ENCODE results near the gene NEK9. TPM values are rescaled to one million over a fixed set of nuclear protein-coding genes. Genes with fewer than 3 reads are reported as not detected.

The NEK9 gene
- total and polyA plus RNA-seq, 9 of the 15 experiments (the other 6 are each of a cell fraction or from before 2014, with no cell fraction given), result 2.8 to 39.6 (median 19.8) TPM

GRCh38 chr14:75090353-75090752 is 36.5 kb downstream of the NEK9 start (continued):
- TF ChIP-seq ZBTB33 (CRISPR knock-in tag; IDR thresholded peaks at IDR 0.05), result no peak

- no peak overlapping the region for H3K27ac ChIP-seq (ENCODE audit: extremely low read depth, low read depth, low read length)
- H3K4me2 ChIP-seq (ENCODE audit: insufficient read depth, low read length), result no peak overlapping the region
- H3K4me1 ChIP-seq (replicated peaks in 1 of 2; ENCODE audit: control insufficient read depth in 2 of 2, insufficient read depth in 2 of 2, low read length in 2 of 2), result no peaks in the 10 kb centered on the region
- DNase-seq (ENCODE audit: extremely low read depth in 1 of 4, low spot score in 3 of 4) (peak; percentile 33 to 63 (median 37)), ATAC-seq (peak; percentile 85), FAIRE-seq (peak; percentile 75)
- H3K9ac ChIP-seq (ENCODE audit: insufficient read depth in 1 of 2, low read depth in 2 of 2, low read length in 2 of 2), result no peak overlapping the region
- CTCF ChIA-PET (ENCODE audit: low intra/inter-chr PET ratio), result interaction anchor here (1.4 to 2.3 kb wide), 4 partner anchors 142 to 228 kb away, joined by 4 to 23 read pairs (median 20); no protein-coding TSS in a partner anchor
- H3K27me3 ChIP-seq (ENCODE audit: control insufficient read depth in 2 of 2, insufficient read depth in 2 of 2, low read length in 2 of 2), result no peaks in the 10 kb centered on the region
- in situ Hi-C loops (cut with MboI), result no loop called here
- 37% methylated on average over 6 of the region's 7 CpGs for WGBS (ENCODE audit: insufficient coverage, low coverage, missing lambda C conversion rate)
- H3K9me1 ChIP-seq (ENCODE audit: control insufficient read depth, insufficient read depth, low read length), result no peaks in the 10 kb centered on the region
- BruUV-seq (replicated peaks), result no TSS peak
- peaks cover 34% of the 10 kb centered on the region; the same call in 2 of the 3 replicates for H3K36me3 ChIP-seq (ENCODE audit: control insufficient read depth, insufficient read depth, low read length)
- no peaks in the 10 kb centered on the region for H3K79me2 ChIP-seq (ENCODE audit: control insufficient read depth, insufficient read depth, low read length)
- no peak overlapping the region for H3K4me3 ChIP-seq
- H4K20me1 ChIP-seq (replicated peaks; ENCODE audit: control insufficient read depth, insufficient read depth, low read length), result no peaks in the 10 kb centered on the region
- no peak overlapping the region for H2AFZ ChIP-seq (ENCODE audit: low read depth, low read length)
- no peaks in the 10 kb centered on the region for H3K9me3 ChIP-seq (replicated peaks; ENCODE audit: control insufficient read depth, insufficient read depth, low read depth, low read length)
- intact Hi-C loops (cut with micrococcal nuclease), result loop anchor here (1.0 kb wide), 3 partner anchors 143 to 227 kb away; no protein-coding TSS in a partner anchor
- POLR2A ChIA-PET, result interaction anchor here (0.5 to 1.2 kb wide), 6 partner anchors 8 to 406 kb away, joined by 3 to 6 read pairs (median 4); no protein-coding TSS in a partner anchor
- TF ChIP-seq REST (IDR thresholded peaks at IDR 0.05; ENCODE audit: borderline replicate concordance), result peak; percentile 73
- TF ChIP-seq REST (CRISPR knock-in tag; IDR thresholded peaks at IDR 0.05; ENCODE audit: low read depth), result no peak
- TF ChIP-seq TFE3 (CRISPR knock-in tag; IDR thresholded peaks at IDR 0.05), result no peak
- peak; percentile 74 to 90 for TF ChIP-seq RAD21 (CRISPR knock-in tag; conservative IDR thresholded peaks at IDR 0.05 in 1 of 2, IDR thresholded peaks at IDR 0.05 in 1 of 2)
Observed at GRCh38 chr14:75088566-75089373, 38.1 kb downstream of the NEK9 start.
